ENCODE results near the gene IFI30.
A peak's percentile ranks its signal among the peaks of the same experiment; 100 is the strongest.

The IFI30 gene

DNA sequence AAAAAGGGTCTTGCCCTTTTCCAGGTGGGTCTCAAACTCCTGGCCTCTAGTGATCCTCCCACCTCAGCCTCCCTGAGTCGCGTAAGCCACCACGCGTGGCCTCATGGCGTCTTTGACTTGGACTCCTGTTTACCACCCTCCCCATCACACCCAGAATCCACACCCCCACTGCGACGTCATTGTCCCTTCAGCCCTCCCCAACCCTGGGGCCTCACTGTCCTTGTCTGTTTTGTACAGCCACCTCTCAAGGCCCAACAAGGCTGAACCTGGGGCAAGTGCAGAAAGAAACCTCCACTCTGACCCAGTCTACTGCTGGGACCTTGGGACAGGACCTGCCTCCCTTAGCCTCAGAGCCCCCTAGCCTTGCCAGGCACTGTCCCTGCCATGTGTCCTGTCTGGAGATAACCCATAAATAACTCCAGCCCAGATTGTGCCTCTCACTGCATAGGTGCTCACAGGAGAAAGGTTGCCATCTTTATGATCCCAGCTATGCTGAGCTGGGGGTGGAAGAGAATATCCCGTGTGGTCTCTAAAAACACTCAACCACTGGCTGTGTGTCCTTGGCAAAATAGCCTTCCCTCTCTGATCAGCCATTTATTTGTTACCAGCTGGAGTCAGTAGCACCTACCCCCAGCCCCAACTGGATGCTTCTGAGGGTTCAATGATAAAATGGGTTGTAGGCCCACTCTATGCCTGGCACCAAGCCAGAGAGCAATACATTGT is 1.8 kb upstream of the IFI30 start:
- DNase-seq (ENCODE audit: low read depth in 3 of 3): no peak

DNA sequence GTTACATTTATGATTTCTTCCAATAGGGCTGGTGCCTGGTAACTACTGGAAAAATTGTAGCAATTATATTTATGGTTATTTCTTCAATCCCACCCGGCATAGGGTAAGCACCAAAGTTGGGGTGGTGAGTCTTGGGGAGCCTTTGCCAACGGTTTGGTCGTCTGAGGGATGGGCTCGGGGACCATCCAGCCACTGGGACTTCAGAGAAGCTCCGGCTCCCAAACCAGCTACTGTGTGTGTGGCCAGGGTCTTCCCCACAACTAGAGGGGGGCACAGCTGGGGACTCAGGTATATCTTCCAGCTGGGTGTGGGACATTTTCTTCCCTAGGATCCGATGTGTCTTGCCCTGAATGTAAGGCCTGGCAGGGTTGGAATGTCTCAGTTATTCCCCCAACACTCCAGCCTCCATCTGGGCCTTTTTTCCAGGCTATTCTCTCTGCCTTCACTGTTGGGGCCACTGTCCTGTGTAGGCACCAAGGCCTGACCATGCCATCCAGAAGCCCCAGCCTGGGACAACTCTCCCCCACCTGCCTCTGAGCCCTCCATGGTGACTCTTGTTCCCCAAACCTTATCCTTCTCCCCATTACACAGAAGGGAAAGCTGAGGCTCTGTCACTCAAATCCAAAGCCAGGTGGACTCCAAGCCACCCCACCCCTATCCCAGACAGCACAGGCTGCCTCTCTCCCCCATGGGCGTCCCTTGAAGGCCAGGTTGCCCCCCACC is 1.1 kb upstream of the IFI30 start:
- no peak for DNase-seq (ENCODE audit: low read depth in 3 of 3)

DNA sequence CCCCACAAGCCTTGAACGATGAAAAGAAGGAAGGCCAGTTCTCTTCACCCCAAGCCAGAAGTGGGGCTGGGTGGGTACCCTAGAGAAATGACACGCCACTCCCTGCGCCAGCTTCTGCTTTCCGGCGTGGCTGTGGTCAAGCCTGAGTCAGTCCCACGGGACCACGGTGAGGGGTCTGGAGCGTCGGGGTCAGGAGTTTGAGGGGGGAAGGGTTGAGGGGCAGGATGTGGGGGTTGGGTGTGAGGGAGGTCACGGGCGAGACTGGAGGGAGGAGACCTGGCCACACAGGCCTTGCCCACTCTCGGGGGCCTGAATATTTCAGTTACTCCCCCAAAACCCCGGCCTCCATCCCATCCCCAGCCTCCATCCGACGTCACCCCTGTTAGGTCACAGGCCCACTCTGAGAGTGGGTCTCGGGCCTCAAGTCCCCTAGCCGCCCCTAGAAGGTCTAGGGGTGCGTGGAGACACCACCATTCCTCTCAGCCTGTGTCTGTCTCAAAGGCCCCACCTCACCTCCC is 500 bp upstream of the IFI30 start:
- DNase-seq (ENCODE audit: low read depth in 3 of 3): no peak

DNA sequence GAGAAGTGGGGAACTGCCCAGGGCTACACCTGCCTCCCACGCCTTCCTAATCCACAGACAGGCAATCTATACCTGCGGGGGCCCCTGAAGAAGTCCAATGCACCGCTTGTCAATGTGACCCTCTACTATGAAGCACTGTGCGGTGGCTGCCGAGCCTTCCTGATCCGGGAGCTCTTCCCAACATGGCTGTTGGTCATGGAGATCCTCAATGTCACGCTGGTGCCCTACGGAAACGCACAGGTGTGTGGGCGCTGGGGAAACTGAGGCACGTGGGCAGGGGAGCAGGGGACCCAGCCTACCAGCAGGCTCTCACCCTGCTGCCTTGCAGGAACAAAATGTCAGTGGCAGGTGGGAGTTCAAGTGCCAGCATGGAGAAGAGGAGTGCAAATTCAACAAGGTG is 1.4 kb downstream of the IFI30 start:
- DNase-seq (ENCODE audit: low read depth in 3 of 3): no peak

DNA sequence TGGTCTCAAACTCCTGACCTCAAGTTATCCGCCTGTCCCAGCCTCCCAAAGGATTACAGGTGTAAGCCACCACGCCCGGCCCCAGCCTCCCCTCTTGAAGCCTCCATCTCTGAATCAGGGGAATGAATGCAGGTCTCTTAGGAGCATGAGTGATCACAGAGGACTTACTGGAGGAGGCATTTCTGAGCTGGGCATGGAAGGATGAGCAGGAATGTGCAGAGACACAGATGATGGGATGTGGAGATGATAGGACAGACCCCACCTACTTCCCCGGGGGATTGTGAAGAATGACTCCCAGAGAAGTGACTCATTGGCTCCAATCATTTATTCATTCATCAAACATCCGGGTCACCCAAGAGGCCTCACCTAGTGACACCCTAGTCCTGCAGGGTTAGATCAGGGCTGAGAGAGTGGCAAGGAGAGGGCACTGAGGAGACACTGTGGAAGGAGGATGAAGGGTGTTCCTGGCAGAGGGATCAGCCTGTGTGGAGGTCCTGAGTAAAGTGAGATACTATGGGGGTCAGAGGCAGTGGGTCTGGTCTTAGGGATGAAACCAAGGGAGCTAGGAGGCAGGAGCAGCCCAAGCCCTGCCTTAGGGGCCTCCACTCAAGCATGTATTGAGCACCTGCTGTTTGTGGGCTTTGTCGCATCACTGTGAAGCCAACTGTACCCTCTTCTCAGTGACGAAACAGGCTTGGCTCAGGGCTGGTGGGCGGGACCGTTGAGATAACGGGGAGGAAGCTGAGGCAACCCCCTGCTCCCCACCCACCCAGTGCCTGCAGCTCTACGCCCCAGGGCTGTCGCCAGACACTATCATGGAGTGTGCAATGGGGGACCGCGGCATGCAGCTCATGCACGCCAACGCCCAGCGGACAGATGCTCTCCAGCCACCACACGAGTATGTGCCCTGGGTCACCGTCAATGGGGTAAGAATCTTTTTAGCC is 3.0 kb downstream of the IFI30 start:
- no peak for DNase-seq (ENCODE audit: low read depth in 3 of 3)

DNA sequence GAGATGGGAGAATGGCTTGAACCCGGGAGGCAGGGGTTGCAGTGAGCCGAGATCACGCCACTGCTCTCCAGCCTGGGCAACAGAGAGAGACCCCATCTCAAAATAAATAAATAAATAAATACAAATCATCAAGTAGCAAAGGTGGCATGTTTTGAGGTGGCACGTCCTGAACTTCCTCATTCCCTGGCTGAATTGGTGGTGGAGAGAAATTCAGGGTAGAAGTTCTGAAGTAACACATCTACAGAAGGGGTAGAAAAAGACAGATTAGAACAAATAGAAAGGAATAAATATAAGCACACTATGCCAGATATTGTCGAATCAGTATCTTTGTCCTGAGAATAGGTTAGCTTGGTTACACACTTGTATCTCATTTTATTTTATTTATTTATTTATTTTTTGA is 6.3 kb downstream of the IFI30 start:
- DNase-seq (ENCODE audit: low read depth in 3 of 3): no peak

DNA sequence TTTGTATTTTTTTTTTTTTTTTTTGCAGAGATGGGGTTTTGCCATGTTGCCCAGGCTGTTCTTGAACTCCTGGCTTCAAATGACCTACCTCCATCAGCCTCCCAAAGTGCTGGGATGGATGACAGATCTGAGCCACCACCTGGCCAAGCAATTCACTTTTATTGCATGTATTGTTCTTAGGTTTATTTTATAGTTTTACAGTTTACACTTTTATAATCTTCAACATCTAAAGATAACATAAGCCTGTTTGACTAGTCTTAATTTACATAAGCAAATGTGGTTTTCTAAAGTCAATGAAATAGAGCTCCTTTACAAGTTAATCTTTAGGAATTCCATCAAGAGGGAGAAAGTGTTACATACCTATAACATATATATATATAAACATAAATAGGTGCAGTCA is 9.9 kb downstream of the IFI30 start:
- DNase-seq (ENCODE audit: low read depth in 3 of 3): no peak

DNA sequence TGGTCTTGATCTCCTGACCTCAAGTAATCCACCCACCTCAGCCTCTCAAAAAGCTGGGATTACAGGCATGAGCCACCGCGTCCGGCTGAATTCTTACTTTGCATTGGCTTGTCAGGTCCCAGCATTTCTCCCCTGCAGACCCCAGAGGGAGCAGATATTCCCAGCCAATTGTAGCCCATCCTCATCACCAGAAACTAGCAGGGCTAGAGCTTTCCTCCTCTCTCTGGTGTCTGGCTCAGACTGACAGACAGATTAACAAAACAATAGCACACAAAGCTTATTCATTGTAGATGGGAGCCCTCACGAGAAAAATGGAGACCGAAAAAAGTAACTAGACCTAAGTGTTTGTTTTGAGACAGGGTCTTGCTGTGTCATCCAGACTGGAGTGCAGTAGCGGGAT is 11.9 kb downstream of the IFI30 start:
- DNase-seq (ENCODE audit: low read depth in 3 of 3): no peak

DNA sequence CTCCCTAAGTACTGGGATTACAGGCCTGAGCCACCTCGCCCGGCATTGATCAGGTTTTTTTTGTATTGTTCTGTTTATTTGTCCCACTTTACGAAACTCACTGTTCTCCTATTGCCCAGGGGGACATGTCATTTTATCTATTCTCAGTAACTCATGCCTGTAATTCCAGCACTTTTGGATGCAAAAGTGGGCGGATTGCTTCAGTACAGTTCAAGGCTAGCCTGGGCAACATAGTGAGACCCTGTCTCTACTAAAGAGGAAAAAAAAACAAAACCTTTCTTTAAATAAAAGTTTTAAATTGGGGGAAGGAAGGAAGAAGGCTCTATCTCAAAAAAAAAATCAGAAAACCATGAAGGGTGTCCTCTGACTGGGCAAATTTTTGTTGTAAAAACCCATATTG is 16.7 kb downstream of the IFI30 start:
- no peak for DNase-seq (ENCODE audit: low read depth in 3 of 3)

DNA sequence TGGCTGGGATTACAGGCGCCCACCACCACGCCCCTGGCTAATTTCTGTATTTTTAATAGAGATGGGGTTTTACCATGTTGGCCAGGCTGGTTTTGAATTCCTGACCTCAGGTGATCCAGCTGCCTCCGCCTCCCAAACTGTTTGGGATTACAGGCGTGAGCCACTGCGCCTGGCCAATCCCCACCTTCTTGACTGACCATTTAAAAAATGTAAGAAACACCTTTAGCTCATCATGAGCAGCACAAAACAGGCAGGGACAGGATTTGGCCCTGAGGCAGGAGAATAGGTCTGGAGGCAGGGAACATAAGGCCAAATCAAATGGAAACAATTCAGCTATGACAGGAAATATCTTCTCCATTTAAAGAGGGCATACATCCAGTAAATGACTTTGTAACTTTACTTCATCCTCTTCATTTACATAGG is 18.0 kb downstream of the IFI30 start:
- no peak for DNase-seq (ENCODE audit: low read depth in 3 of 3)

DNA sequence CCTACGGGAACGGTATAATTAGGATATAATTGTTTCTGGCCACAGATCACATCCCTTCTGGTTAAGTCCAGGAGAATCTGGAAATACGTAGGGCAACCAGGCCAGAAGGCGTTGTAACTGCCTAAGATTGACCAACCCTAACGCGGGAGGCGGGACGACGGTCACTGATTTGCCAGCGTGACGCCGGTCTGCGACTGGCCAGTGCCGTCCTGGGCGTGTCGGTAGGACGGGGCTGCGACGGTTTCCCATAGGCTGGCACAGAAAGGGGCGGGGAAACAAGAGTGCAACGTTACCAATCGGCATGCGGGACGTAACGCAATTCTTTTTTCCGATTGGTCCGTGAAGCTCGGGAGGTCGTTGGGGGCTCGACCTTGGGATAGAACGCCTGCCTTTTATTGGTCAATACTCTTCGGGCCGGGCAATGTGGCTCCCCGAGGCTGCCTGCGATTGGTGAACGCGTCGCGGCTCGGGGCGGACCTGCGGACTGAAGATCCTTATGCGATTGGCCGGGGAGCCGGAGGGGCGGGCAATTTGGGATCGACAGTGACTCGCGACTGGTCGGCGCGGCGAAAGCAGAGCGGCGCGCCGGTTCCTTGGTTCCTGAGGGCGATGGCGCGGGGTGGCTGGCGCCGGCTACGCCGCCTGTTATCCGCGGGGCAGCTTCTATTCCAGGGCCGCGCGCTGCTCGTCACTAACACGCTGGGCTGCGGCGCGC is 19.2 kb downstream of the IFI30 start, which contains the start of gene MPV17L2:
MPV17L2 (plus strand) TSS at position 546 of the 715 bp plus-strand sequence; CDS start at position 610, 64 bp downstream.
- DNase-seq (ENCODE audit: low read depth in 3 of 3): peak; percentile 93 to 98 (median 96)

DNA sequence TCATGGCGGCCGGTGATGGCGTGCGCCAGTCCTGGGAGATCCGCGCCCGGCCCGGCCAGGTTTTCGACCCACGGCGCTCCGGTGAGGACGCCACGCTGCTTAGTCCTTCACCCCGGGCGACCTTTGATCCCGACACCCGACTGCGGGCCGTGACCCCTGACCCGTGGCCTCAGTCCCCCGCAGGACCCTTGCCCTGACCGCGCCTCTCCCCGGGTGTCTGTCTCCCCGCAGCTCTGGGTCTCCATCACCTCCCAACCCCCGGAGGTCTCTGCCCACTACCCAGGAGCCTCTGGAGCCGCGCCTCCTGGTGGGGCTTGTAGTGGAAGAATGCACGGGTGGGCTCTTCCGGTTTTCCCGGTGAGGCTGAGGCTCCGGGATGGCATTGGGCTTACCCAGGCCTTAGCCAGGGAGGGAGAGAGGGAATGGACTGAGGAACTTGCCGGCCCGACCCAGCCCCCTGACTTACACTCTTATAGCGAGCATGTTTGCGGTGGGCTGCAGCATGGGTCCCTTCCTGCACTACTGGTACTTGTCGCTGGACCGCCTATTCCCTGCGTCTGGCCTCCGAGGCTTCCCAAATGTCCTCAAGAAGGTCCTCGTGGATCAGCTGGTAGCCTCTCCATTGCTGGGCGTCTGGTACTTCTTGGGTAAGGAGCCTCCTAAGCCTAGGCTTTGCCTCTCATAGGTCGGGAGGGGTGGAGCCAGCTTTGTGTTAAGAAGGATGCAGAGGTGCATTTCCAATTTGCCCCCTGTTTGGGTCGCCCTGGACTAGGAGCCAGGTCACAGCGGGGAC is 20.0 kb downstream of the IFI30 start:
- DNase-seq (ENCODE audit: low read depth in 3 of 3): no peak

DNA sequence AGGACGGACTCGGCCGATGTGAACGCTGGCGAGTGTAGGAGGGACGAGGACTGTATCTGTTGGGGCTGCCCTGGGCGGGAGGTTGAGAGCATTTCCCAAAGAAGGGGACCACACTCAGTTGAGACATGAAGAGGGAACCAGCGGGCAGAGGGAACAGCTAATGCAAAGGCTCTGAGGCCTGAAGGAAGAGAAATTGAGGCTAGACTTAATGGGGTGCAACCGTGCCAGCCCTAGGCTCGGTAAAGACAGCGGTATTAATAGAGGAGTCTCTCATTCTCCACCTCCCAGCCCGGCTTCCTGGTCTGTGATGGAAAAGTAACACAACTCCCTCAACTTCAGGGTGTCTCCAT is 20.5 kb downstream of the IFI30 start:
- DNase-seq (ENCODE audit: low read depth in 3 of 3): no peak

DNA sequence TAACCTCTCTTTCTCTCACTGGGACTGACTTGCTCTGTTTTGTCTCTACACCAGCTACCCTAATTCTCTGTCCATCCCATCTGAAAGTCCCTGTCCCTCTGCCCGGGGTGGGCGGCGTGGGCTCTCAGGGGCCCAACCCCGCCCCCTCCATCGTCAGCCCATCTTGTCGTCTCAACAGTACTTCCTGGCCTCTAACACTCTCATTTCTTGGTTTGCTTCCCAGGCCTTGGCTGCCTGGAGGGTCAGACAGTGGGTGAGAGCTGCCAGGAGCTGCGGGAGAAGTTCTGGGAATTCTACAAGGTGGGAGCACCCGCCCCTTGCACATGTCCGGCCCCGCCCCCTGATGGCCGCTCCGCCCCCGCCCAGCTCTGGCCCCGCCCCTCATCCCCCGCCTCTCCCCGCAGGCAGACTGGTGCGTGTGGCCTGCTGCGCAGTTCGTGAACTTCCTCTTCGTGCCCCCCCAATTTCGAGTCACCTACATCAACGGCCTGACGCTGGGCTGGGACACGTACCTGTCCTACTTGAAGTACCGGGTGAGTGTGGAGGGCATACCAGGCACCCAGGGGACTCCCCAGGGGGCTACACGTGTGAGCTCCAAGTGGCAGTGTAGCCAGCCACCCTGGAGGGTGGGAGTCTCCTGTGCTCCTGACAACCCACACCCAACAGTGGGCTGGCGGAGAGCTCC is 21.1 kb downstream of the IFI30 start:
- no peak for DNase-seq (ENCODE audit: low read depth in 3 of 3)

DNA sequence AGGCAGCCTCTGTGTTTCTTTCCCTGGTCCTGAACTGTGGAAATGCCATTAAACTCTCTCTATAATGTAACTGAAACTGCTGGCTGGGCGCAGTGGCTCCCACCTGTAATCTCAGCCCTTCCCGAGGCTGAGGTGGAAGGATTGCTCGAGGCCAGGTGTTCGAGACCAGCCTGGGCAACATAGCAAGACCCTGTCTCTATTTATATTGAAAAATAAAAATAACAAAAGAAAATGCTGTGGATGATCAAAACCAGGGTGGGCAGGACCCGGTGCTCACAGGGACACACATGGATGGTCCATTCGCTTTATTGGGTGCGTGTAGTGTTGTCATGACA is 22.9 kb downstream of the IFI30 start:
- no peak for DNase-seq (ENCODE audit: low read depth in 3 of 3)

DNA sequence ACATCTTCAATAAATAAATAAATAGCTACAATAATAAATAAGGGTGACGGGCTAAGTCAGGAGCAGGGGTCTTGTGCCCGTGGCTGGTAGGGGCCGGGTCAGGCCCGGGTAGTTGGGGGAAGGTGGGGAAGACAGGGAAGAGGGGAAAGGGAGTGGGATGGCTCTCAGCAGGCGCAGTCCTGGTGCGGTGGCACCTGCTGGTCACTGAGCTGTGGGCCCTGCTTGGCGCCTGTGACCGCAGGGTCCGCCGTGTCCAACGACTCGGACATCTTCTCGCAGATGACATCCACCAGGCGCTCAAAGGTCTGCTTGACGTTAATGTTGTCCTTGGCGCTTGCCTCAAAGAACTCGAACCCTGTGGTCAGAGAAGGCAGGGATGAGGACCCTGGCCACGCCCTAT is 23.7 kb downstream of the IFI30 start:
- no peak for DNase-seq (ENCODE audit: low read depth in 3 of 3)

DNA sequence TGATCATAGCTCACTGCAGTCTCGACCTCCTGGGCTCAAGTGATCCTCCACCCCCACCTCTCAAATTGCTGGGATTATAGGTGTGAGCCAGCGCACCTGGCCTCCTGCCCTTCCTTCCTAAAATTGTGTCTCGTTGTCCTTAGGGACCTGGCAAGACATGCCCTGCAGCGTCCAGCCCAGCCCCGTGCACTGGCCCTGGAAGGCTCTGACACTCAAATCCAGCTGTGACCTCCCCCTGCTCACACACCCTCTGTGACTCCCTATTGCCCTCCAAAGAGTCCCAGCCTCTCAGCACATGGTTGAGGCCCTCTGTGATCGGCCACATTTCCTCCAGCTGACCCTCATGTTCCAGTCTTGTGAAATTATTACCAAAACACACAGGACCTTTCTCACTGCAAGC is 24.3 kb downstream of the IFI30 start:
- no peak for DNase-seq (ENCODE audit: low read depth in 3 of 3)

DNA sequence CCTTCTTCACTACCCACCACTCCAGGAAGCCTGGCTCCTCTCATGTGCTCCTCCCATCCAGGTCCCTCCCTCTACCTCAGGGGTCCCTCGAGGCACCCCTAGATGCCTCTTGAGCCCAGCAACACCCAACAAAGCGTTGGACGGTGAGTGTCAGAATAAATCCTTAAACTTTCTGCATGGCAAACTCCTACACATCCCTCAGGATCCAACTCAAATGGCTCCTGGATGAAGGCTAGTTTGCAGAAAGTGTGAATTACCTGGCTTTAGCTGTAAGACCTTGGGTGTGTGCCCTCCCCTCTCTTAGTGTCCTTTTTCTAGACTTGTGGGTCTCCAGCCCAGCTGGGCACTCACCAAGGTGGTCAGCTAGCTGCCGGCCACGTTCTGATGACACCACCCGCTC is 24.8 kb downstream of the IFI30 start:
- DNase-seq (ENCODE audit: low read depth in 3 of 3): no peak

DNA sequence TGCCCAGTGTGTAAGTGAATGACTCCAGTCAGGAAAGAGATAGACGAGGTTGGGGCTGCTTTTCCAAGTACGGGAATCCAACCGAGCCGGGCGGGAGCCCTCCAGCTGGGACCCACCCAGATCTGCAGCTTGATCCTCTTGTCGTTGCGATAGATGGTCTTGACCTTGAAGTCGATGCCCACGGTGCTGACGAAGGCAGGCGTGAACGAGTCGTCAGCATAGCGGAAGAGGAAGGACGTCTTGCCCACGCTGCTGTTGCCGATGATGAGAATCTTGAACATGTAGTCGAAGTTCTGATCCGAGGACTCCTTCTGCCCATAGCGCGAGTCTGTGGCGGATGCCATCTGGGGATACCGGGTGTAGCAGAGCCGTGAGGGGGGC is 28.8 kb downstream of the IFI30 start:
- DNase-seq (ENCODE audit: low read depth in 3 of 3): no peak

DNA sequence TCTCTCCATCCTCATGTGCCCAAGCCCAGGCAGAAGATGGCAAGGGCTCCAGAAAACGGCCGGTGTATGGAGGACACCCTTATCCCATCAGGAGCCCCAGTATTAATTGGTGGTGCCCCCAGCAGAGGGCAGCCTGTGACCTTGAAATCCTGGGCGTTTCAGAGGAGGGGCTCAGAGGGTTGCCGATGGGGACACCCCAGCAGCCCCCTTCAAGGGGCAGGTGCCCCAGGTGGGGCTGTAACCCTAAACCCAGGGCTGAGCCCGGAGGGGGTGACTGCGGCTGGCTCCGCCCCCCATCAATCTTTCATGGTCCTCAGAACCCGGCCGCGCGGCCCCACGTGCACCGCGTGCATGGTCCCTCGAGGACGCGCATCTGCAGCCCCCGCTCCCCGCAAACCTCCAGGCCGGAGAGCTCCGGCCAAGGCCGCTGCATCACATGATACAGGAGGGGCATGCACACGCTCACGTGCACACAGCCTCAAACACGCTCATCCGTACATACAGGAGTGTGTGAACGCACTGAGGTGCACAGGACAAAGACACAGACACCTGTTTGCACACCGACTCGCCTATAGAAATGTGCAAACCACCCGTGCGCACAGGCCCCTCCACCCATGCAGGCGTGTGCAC is 29.3 kb downstream of the IFI30 start:
- no peak for DNase-seq (ENCODE audit: low read depth in 3 of 3)
